Ascending aorta (tissue), 2 donors: ENCODE measurements around the gene CDH23. TPM values are rescaled to one million over a fixed set of nuclear protein-coding genes. Genes with fewer than 3 reads are reported as not detected.

Experiments
- DNase-seq, 2 donors: peaks; one replicate each; pipeline ENCODE4 v3.0.0-alpha.2; 2019; ENCODE audit warnings: low spot score in 2 of 2
- H3K27ac ChIP-seq, 2 donors: fragments of 200-600 bp; sonication (generic); one replicate each; pipeline ENCODE4 v1.5.1; 2016 to 2017; ENCODE audit warnings: mild to moderate bottlenecking in 1 of 2
- H3K27me3 ChIP-seq: fragments of 200-600 bp; sonication (generic); one replicate; pipeline ENCODE4 v1.5.1; 2017
- H3K36me3 ChIP-seq, 2 donors: fragments of 200-600 bp; sonication (generic); one replicate each; pipeline ENCODE4 v1.5.1; 2016
- H3K4me1 ChIP-seq, 2 donors: fragments of 200-600 bp; sonication (generic); one replicate each; pipeline ENCODE4 v1.5.1; 2016 to 2017; ENCODE audit warnings: mild to moderate bottlenecking in 1 of 2
- H3K4me3 ChIP-seq, 2 donors: fragments of 200-600 bp; sonication (generic); one replicate each; pipeline ENCODE4 v1.5.1; 2016 to 2017; ENCODE audit warnings: mild to moderate bottlenecking in 1 of 2
- H3K9me3 ChIP-seq, 2 donors: fragments of 200-600 bp; sonication (generic); one replicate each; pipeline ENCODE4 v1.5.1; 2016
- CTCF ChIP-seq, 3 experiments: fragments of 200-600 bp in 2 of 3; fragments of 450-650 bp in 1 of 3; sonication (generic) in 2 of 3; IDR thresholded peaks; one replicate each; pipeline ENCODE4 v1.5.1; 2016 to 2019; ENCODE audit warnings: antibody characterized with exemption in 3 of 3, mild to moderate bottlenecking in 1 of 3, moderate library complexity in 1 of 3
- intact Hi-C: fragments of 100-400 bp; cut with DNase I; formaldehyde crosslinking; loops from one replicate; pipeline ENCODE4 v1.15.1; 2023
- total RNA-seq: library from RNA; depleted of rRNA; stranded (reverse); fragments of >200 nt; gene quantifications from one replicate; pipeline ENCODE4 v1.1.0, GENCODE V29; 2016

Gene CDH23
- total RNA-seq, 1 donor from 2014 or later: 40.9 TPM

GRCh38 chr10:71615538-71616329 is 219.0 kb downstream of the CDH23 start:
- Histone ChIP-seq H3K9me3 (no peaks in the 10 kb centered on the region), H3K4me3 (no peak overlapping the region), H3K36me3 (no peaks in the 10 kb centered on the region), H3K4me1 (peaks cover 8 to 19% of the 10 kb centered on the region in 2 donors), H3K27ac (no peak overlapping the region), H3K27me3 (no peaks in the 10 kb centered on the region)
- no peak for DNase-seq
- intact Hi-C loops: loop anchor here (5.0 kb wide), 1 partner anchor 238 kb away; no protein-coding TSS in a partner anchor
- TF ChIP-seq CTCF (IDR thresholded peaks at IDR 0.05): no peak

GRCh38 chr10:71616817-71617654 is 220.3 kb downstream of the CDH23 start:
- Histone ChIP-seq H3K27ac (no peak overlapping the region), H3K4me1 (peaks cover 17 to 30% of the 10 kb centered on the region in 2 donors), H3K4me3 (no peak overlapping the region), H3K9me3 (no peaks in the 10 kb centered on the region), H3K36me3 (no peaks in the 10 kb centered on the region), H3K27me3 (no peaks in the 10 kb centered on the region)
- no peak for DNase-seq
- intact Hi-C loops: loop anchor here (5.0 kb wide), 1 partner anchor 240 kb away; no protein-coding TSS in a partner anchor
- TF ChIP-seq CTCF (IDR thresholded peaks at IDR 0.05): no peak

- TF ChIP-seq CTCF (IDR thresholded peaks at IDR 0.05): no peak
- H3K27ac ChIP-seq: no peak overlapping the region
These were observed 221.5 kb downstream of the CDH23 start for GRCh38 chr10:71618176-71618575.

GRCh38 chr10:71618598-71618997 is 221.9 kb downstream of the CDH23 start:
- TF ChIP-seq CTCF (IDR thresholded peaks at IDR 0.05): no peak
- intact Hi-C loops: loop anchor here (5.0 kb wide), 1 partner anchor 241 kb away; no protein-coding TSS in a partner anchor
- Histone ChIP-seq H3K4me3 (no peak overlapping the region), H3K27me3 (no peaks in the 10 kb centered on the region), H3K4me1 (peaks cover 17 to 32% of the 10 kb centered on the region in 2 donors), H3K9me3 (no peaks in the 10 kb centered on the region), H3K27ac (no peak overlapping the region), H3K36me3 (no peaks in the 10 kb centered on the region)
- DNase-seq: no peak

More at GRCh38 chr10:71618176-71618575, 221.5 kb downstream of the CDH23 start:
- intact Hi-C loops: loop anchor here (5.0 kb wide), 1 partner anchor 241 kb away; no protein-coding TSS in a partner anchor
- H3K4me3 ChIP-seq: no peak overlapping the region
- no peaks in the 10 kb centered on the region for H3K9me3 ChIP-seq
- no peak for DNase-seq
- no peaks in the 10 kb centered on the region for H3K36me3 ChIP-seq
- H3K27me3 ChIP-seq: no peaks in the 10 kb centered on the region
- H3K4me1 ChIP-seq: peaks cover 19 to 34% of the 10 kb centered on the region in 2 donors

GRCh38 chr10:71620642-71621041 is 223.9 kb downstream of the CDH23 start:
- DNase-seq: no peak
- Histone ChIP-seq H3K4me1 (peaks cover 14 to 22% of the 10 kb centered on the region in 2 donors), H3K27me3 (no peaks in the 10 kb centered on the region), H3K4me3 (no peak overlapping the region), H3K36me3 (no peaks in the 10 kb centered on the region), H3K27ac (peak overlapping the region; percentile 23 to 51), H3K9me3 (no peaks in the 10 kb centered on the region)
- intact Hi-C loops: no loop called here
- TF ChIP-seq CTCF (IDR thresholded peaks at IDR 0.05): no peak
